ENCODE results near the gene ODAM.

The ODAM gene
- 0 reads per million in 3 donors for total RNA-seq

- DNase-seq, result no peak
Observed at GRCh38 chr4:70195425-70195824, at the start of gene ODAM. ODAM (plus strand) TSS chr4:70195725; CDS start chr4:70196544, 819 bp downstream.

GRCh38 chr4:70151271-70151670 lies 44.3 kb upstream of the ODAM start:
- Histone ChIP-seq H3K27ac (ENCODE audit: insufficient read depth, low read length, poor library complexity, severe bottlenecking) (no peak overlapping the region), H3K4me1 (ENCODE audit: control insufficient read depth, insufficient read depth, low read length, poor library complexity, severe bottlenecking) (no peaks in the 10 kb centered on the region), H3K27me3 (replicated peaks; ENCODE audit: control insufficient read depth, insufficient read depth, low read length, poor library complexity, severe bottlenecking) (no peaks in the 10 kb centered on the region), H3K4me3 (ENCODE audit: insufficient read depth, low read depth, low read length, poor library complexity, severe bottlenecking) (no peak overlapping the region), H3K36me3 (ENCODE audit: control insufficient read depth, insufficient read depth, low read length) (no peaks in the 10 kb centered on the region), H3K9me3 (ENCODE audit: control insufficient read depth, low read length) (no peaks in the 10 kb centered on the region)
- DNase-seq, result no peak

More at GRCh38 chr4:70195425-70195824, at the start of gene ODAM:
- H3K4me1 ChIP-seq (ENCODE audit: control insufficient read depth, insufficient read depth, low read length, poor library complexity, severe bottlenecking), result no peaks in the 10 kb centered on the region
- no peak within 1 kb of the TSS for H3K27ac ChIP-seq (ENCODE audit: insufficient read depth, low read length, poor library complexity, severe bottlenecking)
- no peaks in the 10 kb centered on the region for H3K36me3 ChIP-seq (ENCODE audit: control insufficient read depth, insufficient read depth, low read length)
- H3K9me3 ChIP-seq (ENCODE audit: control insufficient read depth, low read length), result no peaks in the 10 kb centered on the region
- H3K27me3 ChIP-seq (replicated peaks; ENCODE audit: control insufficient read depth, insufficient read depth, low read length, poor library complexity, severe bottlenecking), result no peaks in the 10 kb centered on the region
- H3K4me3 ChIP-seq (ENCODE audit: insufficient read depth, low read depth, low read length, poor library complexity, severe bottlenecking), result no peak within 1 kb of the TSS

GRCh38 chr4:70152088-70152487 lies 43.4 kb upstream of the ODAM start:
- no peaks in the 10 kb centered on the region for H3K4me1 ChIP-seq (ENCODE audit: control insufficient read depth, insufficient read depth, low read length, poor library complexity, severe bottlenecking)
- no peaks in the 10 kb centered on the region for H3K27me3 ChIP-seq (replicated peaks; ENCODE audit: control insufficient read depth, insufficient read depth, low read length, poor library complexity, severe bottlenecking)
- no peak overlapping the region for H3K27ac ChIP-seq (ENCODE audit: insufficient read depth, low read length, poor library complexity, severe bottlenecking)
- H3K4me3 ChIP-seq (ENCODE audit: insufficient read depth, low read depth, low read length, poor library complexity, severe bottlenecking), result no peak overlapping the region
- no peaks in the 10 kb centered on the region for H3K36me3 ChIP-seq (ENCODE audit: control insufficient read depth, insufficient read depth, low read length)
- H3K9me3 ChIP-seq (ENCODE audit: control insufficient read depth, low read length), result no peaks in the 10 kb centered on the region
- DNase-seq, result no peak

GRCh38 chr4:70153937-70154336 lies 41.6 kb upstream of the ODAM start, which contains the start of gene PRR27:
PRR27 (plus strand) TSS chr4:70154237; CDS start chr4:70154376, 139 bp downstream.
- no peaks in the 10 kb centered on the region for H3K36me3 ChIP-seq (ENCODE audit: control insufficient read depth, insufficient read depth, low read length)
- H3K27ac ChIP-seq (ENCODE audit: insufficient read depth, low read length, poor library complexity, severe bottlenecking), result no peak within 1 kb of the TSS
- H3K4me1 ChIP-seq (ENCODE audit: control insufficient read depth, insufficient read depth, low read length, poor library complexity, severe bottlenecking), result no peaks in the 10 kb centered on the region
- no peaks in the 10 kb centered on the region for H3K27me3 ChIP-seq (replicated peaks; ENCODE audit: control insufficient read depth, insufficient read depth, low read length, poor library complexity, severe bottlenecking)
- H3K9me3 ChIP-seq (ENCODE audit: control insufficient read depth, low read length), result no peaks in the 10 kb centered on the region
- DNase-seq, result no peak
- no peak within 1 kb of the TSS for H3K4me3 ChIP-seq (ENCODE audit: insufficient read depth, low read depth, low read length, poor library complexity, severe bottlenecking)

- H3K36me3 ChIP-seq (ENCODE audit: control insufficient read depth, insufficient read depth, low read length), result no peaks in the 10 kb centered on the region
- H3K4me3 ChIP-seq (ENCODE audit: insufficient read depth, low read depth, low read length, poor library complexity, severe bottlenecking), result no peak overlapping the region
- no peaks in the 10 kb centered on the region for H3K27me3 ChIP-seq (replicated peaks; ENCODE audit: control insufficient read depth, insufficient read depth, low read length, poor library complexity, severe bottlenecking)
- DNase-seq, result no peak
- no peaks in the 10 kb centered on the region for H3K4me1 ChIP-seq (ENCODE audit: control insufficient read depth, insufficient read depth, low read length, poor library complexity, severe bottlenecking)
- no peaks in the 10 kb centered on the region for H3K9me3 ChIP-seq (ENCODE audit: control insufficient read depth, low read length)
- H3K27ac ChIP-seq (ENCODE audit: insufficient read depth, low read length, poor library complexity, severe bottlenecking), result no peak overlapping the region
Observed at GRCh38 chr4:70158576-70158975, 36.9 kb upstream of the ODAM start.

DNA sequence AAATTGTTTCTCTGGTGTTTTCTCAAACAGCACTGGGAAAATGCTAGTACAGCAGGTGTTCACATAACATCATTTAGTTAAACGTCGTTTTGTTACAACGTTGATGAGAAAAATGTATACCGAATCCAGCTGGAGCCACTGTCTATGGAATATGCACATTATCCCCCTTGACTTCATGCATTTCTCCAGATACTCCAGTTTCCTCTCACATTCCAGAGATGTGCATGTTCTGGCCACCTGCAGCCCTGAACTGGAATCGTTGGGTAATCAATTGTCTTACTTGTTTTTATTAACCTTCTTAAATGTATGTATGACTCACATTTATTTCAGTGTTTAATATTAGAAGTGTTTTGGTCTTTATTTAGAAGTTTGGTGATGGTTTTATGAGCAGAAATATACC lies 18.4 kb upstream of the ODAM start:
- no peaks in the 10 kb centered on the region for H3K36me3 ChIP-seq (ENCODE audit: control insufficient read depth, insufficient read depth, low read length)
- H3K9me3 ChIP-seq (ENCODE audit: control insufficient read depth, low read length), result no peaks in the 10 kb centered on the region
- H3K27me3 ChIP-seq (replicated peaks; ENCODE audit: control insufficient read depth, insufficient read depth, low read length, poor library complexity, severe bottlenecking), result no peaks in the 10 kb centered on the region
- H3K4me1 ChIP-seq (ENCODE audit: control insufficient read depth, insufficient read depth, low read length, poor library complexity, severe bottlenecking), result no peaks in the 10 kb centered on the region
- no peak for DNase-seq
- no peak overlapping the region for H3K4me3 ChIP-seq (ENCODE audit: insufficient read depth, low read depth, low read length, poor library complexity, severe bottlenecking)
- H3K27ac ChIP-seq (ENCODE audit: insufficient read depth, low read length, poor library complexity, severe bottlenecking), result no peak overlapping the region

- H3K27ac ChIP-seq (ENCODE audit: insufficient read depth, low read length, poor library complexity, severe bottlenecking), result no peak overlapping the region
- no peaks in the 10 kb centered on the region for H3K9me3 ChIP-seq (ENCODE audit: control insufficient read depth, low read length)
- H3K36me3 ChIP-seq (ENCODE audit: control insufficient read depth, insufficient read depth, low read length), result no peaks in the 10 kb centered on the region
- no peak overlapping the region for H3K4me3 ChIP-seq (ENCODE audit: insufficient read depth, low read depth, low read length, poor library complexity, severe bottlenecking)
- no peak for DNase-seq
- no peaks in the 10 kb centered on the region for H3K4me1 ChIP-seq (ENCODE audit: control insufficient read depth, insufficient read depth, low read length, poor library complexity, severe bottlenecking)
- no peaks in the 10 kb centered on the region for H3K27me3 ChIP-seq (replicated peaks; ENCODE audit: control insufficient read depth, insufficient read depth, low read length, poor library complexity, severe bottlenecking)
Observed at GRCh38 chr4:70178075-70178660, 17.4 kb upstream of the ODAM start.

DNA sequence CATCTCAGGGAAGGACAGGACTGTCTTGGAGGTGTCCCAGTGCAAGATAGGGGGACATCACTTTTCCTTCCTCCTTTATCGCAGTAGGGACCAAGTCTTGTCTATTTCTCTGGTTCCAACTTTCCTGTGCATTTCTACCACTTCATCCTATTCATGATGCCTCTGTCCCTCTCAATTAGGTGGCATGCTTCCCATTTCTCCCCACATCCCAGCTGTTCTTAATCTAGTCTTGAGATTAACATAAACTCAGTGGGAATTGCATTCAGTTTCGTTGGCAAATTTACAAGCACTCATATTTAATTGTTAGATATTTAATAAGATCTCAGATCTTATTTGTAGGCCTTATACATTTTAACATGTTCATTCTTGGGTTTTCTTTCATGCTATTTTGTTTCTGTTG lies 15.7 kb upstream of the ODAM start:
- H3K9me3 ChIP-seq (ENCODE audit: control insufficient read depth, low read length), result no peaks in the 10 kb centered on the region
- H3K27ac ChIP-seq (ENCODE audit: insufficient read depth, low read length, poor library complexity, severe bottlenecking), result no peak overlapping the region
- no peaks in the 10 kb centered on the region for H3K27me3 ChIP-seq (replicated peaks; ENCODE audit: control insufficient read depth, insufficient read depth, low read length, poor library complexity, severe bottlenecking)
- H3K4me1 ChIP-seq (ENCODE audit: control insufficient read depth, insufficient read depth, low read length, poor library complexity, severe bottlenecking), result no peaks in the 10 kb centered on the region
- H3K4me3 ChIP-seq (ENCODE audit: insufficient read depth, low read depth, low read length, poor library complexity, severe bottlenecking), result no peak overlapping the region
- DNase-seq, result no peak
- no peaks in the 10 kb centered on the region for H3K36me3 ChIP-seq (ENCODE audit: control insufficient read depth, insufficient read depth, low read length)

GRCh38 chr4:70181864-70182263 lies 13.7 kb upstream of the ODAM start:
- no peak overlapping the region for H3K4me3 ChIP-seq (ENCODE audit: insufficient read depth, low read depth, low read length, poor library complexity, severe bottlenecking)

GRCh38 chr4:70182517-70183167 lies 12.9 kb upstream of the ODAM start:
- H3K27ac ChIP-seq (ENCODE audit: insufficient read depth, low read length, poor library complexity, severe bottlenecking), result no peak overlapping the region
- H3K4me3 ChIP-seq (ENCODE audit: insufficient read depth, low read depth, low read length, poor library complexity, severe bottlenecking), result no peak overlapping the region
- no peaks in the 10 kb centered on the region for H3K9me3 ChIP-seq (ENCODE audit: control insufficient read depth, low read length)
- no peaks in the 10 kb centered on the region for H3K4me1 ChIP-seq (ENCODE audit: control insufficient read depth, insufficient read depth, low read length, poor library complexity, severe bottlenecking)
- no peak for DNase-seq
- H3K27me3 ChIP-seq (replicated peaks; ENCODE audit: control insufficient read depth, insufficient read depth, low read length, poor library complexity, severe bottlenecking), result no peaks in the 10 kb centered on the region
- no peaks in the 10 kb centered on the region for H3K36me3 ChIP-seq (ENCODE audit: control insufficient read depth, insufficient read depth, low read length)

More at GRCh38 chr4:70181864-70182263, 13.7 kb upstream of the ODAM start:
- Histone ChIP-seq H3K27ac (ENCODE audit: insufficient read depth, low read length, poor library complexity, severe bottlenecking) (no peak overlapping the region), H3K4me1 (ENCODE audit: control insufficient read depth, insufficient read depth, low read length, poor library complexity, severe bottlenecking) (no peaks in the 10 kb centered on the region), H3K27me3 (replicated peaks; ENCODE audit: control insufficient read depth, insufficient read depth, low read length, poor library complexity, severe bottlenecking) (no peaks in the 10 kb centered on the region), H3K9me3 (ENCODE audit: control insufficient read depth, low read length) (no peaks in the 10 kb centered on the region), H3K36me3 (ENCODE audit: control insufficient read depth, insufficient read depth, low read length) (no peaks in the 10 kb centered on the region)
- no peak for DNase-seq
